GM15510 (cell line): Measurements from ENCODE around the gene SLC28A1.

Source experiments
- POLR2A ChIP-seq: IDR thresholded peaks from 3 replicates; pipeline ENCODE4 v1.6.1; 2011; ENCODE audit warnings: borderline replicate concordance; ENCODE audit not compliant: insufficient read length; ENCODE audit errors: extremely low read depth

Gene SLC28A1

GRCh38 chr15:84883916-84884781 is at the start of gene SLC28A1:
TSS of gene SLC28A1 (plus strand) at chr15:84884662. CDS start at chr15:84887761, 3,099 bp downstream.
- TF ChIP-seq POLR2A = no peak

- TF ChIP-seq POLR2A = no peak
These were observed 49.5 kb upstream of the SLC28A1 start for GRCh38 chr15:84834969-84835368.

GRCh38 chr15:84835661-84836337 is 48.7 kb upstream of the SLC28A1 start:
- no peak for TF ChIP-seq POLR2A

GRCh38 chr15:84836844-84837243 is 47.6 kb upstream of the SLC28A1 start:
- no peak for TF ChIP-seq POLR2A

- TF ChIP-seq POLR2A = no peak
These were observed 44.7 kb upstream of the SLC28A1 start for GRCh38 chr15:84839714-84840113.

- no peak for TF ChIP-seq POLR2A
These were observed 44.2 kb upstream of the SLC28A1 start for GRCh38 chr15:84840255-84840654.

GRCh38 chr15:84840741-84841429 is 43.6 kb upstream of the SLC28A1 start:
- no peak for TF ChIP-seq POLR2A

GRCh38 chr15:84842781-84843180 is 41.7 kb upstream of the SLC28A1 start:
- no peak for TF ChIP-seq POLR2A

- no peak for TF ChIP-seq POLR2A
These were observed 39.5 kb upstream of the SLC28A1 start for GRCh38 chr15:84844964-84845363.

GRCh38 chr15:84846269-84846668 is 38.2 kb upstream of the SLC28A1 start:
- no peak for TF ChIP-seq POLR2A

- no peak for TF ChIP-seq POLR2A
These were observed 37.1 kb upstream of the SLC28A1 start for GRCh38 chr15:84847382-84847781.

GRCh38 chr15:84852212-84852611 is 32.2 kb upstream of the SLC28A1 start:
- no peak for TF ChIP-seq POLR2A

GRCh38 chr15:84855136-84855535 is 29.3 kb upstream of the SLC28A1 start:
- no peak for TF ChIP-seq POLR2A

- TF ChIP-seq POLR2A = no peak
These were observed 28.7 kb upstream of the SLC28A1 start for GRCh38 chr15:84855765-84856164.

- no peak for TF ChIP-seq POLR2A
These were observed 27.6 kb upstream of the SLC28A1 start for GRCh38 chr15:84856731-84857417.
